ENCODE results near the gene SLC44A3.

- TF ChIP-seq, protein P1, sequence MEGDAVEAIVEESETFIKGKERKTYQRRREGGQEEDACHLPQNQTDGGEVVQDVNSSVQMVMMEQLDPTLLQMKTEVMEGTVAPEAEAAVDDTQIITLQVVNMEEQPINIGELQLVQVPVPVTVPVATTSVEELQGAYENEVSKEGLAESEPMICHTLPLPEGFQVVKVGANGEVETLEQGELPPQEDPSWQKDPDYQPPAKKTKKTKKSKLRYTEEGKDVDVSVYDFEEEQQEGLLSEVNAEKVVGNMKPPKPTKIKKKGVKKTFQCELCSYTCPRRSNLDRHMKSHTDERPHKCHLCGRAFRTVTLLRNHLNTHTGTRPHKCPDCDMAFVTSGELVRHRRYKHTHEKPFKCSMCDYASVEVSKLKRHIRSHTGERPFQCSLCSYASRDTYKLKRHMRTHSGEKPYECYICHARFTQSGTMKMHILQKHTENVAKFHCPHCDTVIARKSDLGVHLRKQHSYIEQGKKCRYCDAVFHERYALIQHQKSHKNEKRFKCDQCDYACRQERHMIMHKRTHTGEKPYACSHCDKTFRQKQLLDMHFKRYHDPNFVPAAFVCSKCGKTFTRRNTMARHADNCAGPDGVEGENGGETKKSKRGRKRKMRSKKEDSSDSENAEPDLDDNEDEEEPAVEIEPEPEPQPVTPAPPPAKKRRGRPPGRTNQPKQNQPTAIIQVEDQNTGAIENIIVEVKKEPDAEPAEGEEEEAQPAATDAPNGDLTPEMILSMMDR (IDR thresholded peaks at IDR 0.05): no peak
- TF ChIP-seq POLR2A (IDR thresholded peaks at IDR 0.05): no peak
Observed at GRCh38 chr1:94864821-94865220, 44.7 kb downstream of the SLC44A3 start.

Measured in body of pancreas (tissue), 4 donors.